GM12878 (cell line): ENCODE results near the gene NEU4. TPM values are rescaled to one million over a fixed set of nuclear protein-coding genes. Genes with fewer than 3 reads are reported as not detected.
A peak's percentile ranks its signal among the peaks of the same experiment; 100 is the strongest.

ENCODE experiments used
- ATAC-seq: fragments of 200-7000 bp; cut with Tn5 transposase; 3 replicates; pipeline ENCODE4 v1.9.1; 2020; ENCODE audit warnings: mild to moderate bottlenecking, moderate library complexity
- BruUV-seq: library from RNA; stranded (reverse); fragments of 400-500 nt; replicated peaks from 2 replicates; lab custom pipeline; 2021; lab: Mats Ljungman, UMichigan
- CTCF ChIA-PET: fragments of 300-600 bp; sonication (Branson Sonifier 250); formaldehyde crosslinking; extraction: SDS; loops from one replicate; lab custom pipeline; 2021; ENCODE audit warnings: inconsistent platforms; lab: Yijun Ruan, JAX
- POLR2A ChIA-PET: fragments of 350-600 bp; formaldehyde crosslinking; extraction: SDS; loops from one replicate; lab custom pipeline; 2021; ENCODE audit warnings: inconsistent platforms; lab: Charles Lee
- RAD21 ChIA-PET: fragments of 300-600 bp; sonication (Branson Sonifier 250); formaldehyde crosslinking; loops from one replicate; lab custom pipeline; 2023; ENCODE audit warnings: antibody characterized with exemption; ENCODE audit not compliant: unreplicated experiment; lab: Charles Lee
- SMC1A ChIA-PET: fragments of 300-600 bp; sonication (Branson Sonifier 250); formaldehyde crosslinking; loops from one replicate; lab custom pipeline; 2023; ENCODE audit not compliant: unreplicated experiment, uncharacterized antibody; lab: Charles Lee
- DNase-seq: peaks from one replicate; pipeline ENCODE4 v3.0.0-alpha.2; 2011; ENCODE audit warnings: low read depth, low spot score
- FAIRE-seq: peaks from 3 replicates; lab custom pipeline; 2011; peaks lifted over from hg19 to GRCh38; lab: Jason Lieb, UNC
- H2AFZ ChIP-seq: 2 replicates; pipeline ENCODE4 v1.6.0; 2011; ENCODE audit warnings: low read depth, low read length, control low read depth; ENCODE audit not compliant: control insufficient read depth
- H3K27ac ChIP-seq: 2 replicates; pipeline ENCODE4 v1.5.1; 2011; ENCODE audit warnings: control low read depth; ENCODE audit not compliant: control insufficient read depth, insufficient read depth
- H3K27me3 ChIP-seq, 2 experiments: replicated peaks in 1 of 2; 2 replicates each; pipeline versions ENCODE4 v1.6.0 to v1.6.1; 2011; ENCODE audit warnings: low read length in 1 of 2; ENCODE audit not compliant: control insufficient read depth in 2 of 2, insufficient read depth in 2 of 2
- H3K36me3 ChIP-seq, 2 experiments: 2 replicates each; pipeline ENCODE4 v1.5.1; 2011; ENCODE audit warnings: low read length in 1 of 2; ENCODE audit not compliant: control insufficient read depth in 2 of 2, insufficient read depth in 2 of 2
- H3K4me1 ChIP-seq: 2 replicates; pipeline ENCODE4 v1.6.1; 2011; ENCODE audit warnings: mild to moderate bottlenecking, low read length, moderate library complexity, mixed read lengths; ENCODE audit not compliant: control insufficient read depth, insufficient read depth
- H3K4me2 ChIP-seq: 2 replicates; pipeline ENCODE4 v1.6.0; 2011; ENCODE audit warnings: control low read depth; ENCODE audit not compliant: control insufficient read depth, insufficient read depth
- H3K4me3 ChIP-seq: fragments of 200-600 bp; sonication (generic); 2 replicates; pipeline ENCODE4 v1.5.1; 2016
- H3K79me2 ChIP-seq: 2 replicates; pipeline ENCODE4 v1.6.0; 2011; ENCODE audit warnings: low read length; ENCODE audit not compliant: control insufficient read depth, insufficient read depth
- H3K9ac ChIP-seq: 2 replicates; pipeline ENCODE4 v1.8.0; 2011; ENCODE audit warnings: low read length, control low read depth, mixed read lengths; ENCODE audit not compliant: control insufficient read depth, insufficient read depth
- H3K9me3 ChIP-seq: replicated peaks from 3 replicates; pipeline ENCODE4 v1.5.1; 2011; ENCODE audit warnings: mild to moderate bottlenecking, low read length; ENCODE audit not compliant: control insufficient read depth, insufficient read depth
- H4K20me1 ChIP-seq: 2 replicates; pipeline ENCODE4 v1.6.0; 2011; ENCODE audit not compliant: control insufficient read depth, insufficient read depth
- BACH1 ChIP-seq: fragments of 450-650 bp; IDR thresholded peaks from 2 replicates; pipeline ENCODE4 v1.6.1; 2017; ENCODE audit warnings: mild to moderate bottlenecking, borderline replicate concordance
- CBX5 ChIP-seq: sonication (generic); IDR thresholded peaks from 2 replicates; pipeline ENCODE4 v1.6.1; 2016; ENCODE audit warnings: low read depth, moderate library complexity, mild to moderate bottlenecking, inconsistent platforms
- NR2F1 ChIP-seq: fragments of 450-650 bp; conservative IDR thresholded peaks from 2 replicates; pipeline ENCODE4 v1.6.1; 2017; ENCODE audit warnings: mild to moderate bottlenecking
- NRF1 ChIP-seq: conservative IDR thresholded peaks from 2 replicates; pipeline ENCODE4 v1.6.1; 2011; ENCODE audit warnings: mild to moderate bottlenecking, low read depth, low read length, improper control_type of control experiment
- POLR2A ChIP-seq: IDR thresholded peaks from 2 replicates; pipeline ENCODE4 v1.6.1; 2011; ENCODE audit warnings: low read depth, mild to moderate bottlenecking, low read length
- ZNF384 ChIP-seq: IDR thresholded peaks from 2 replicates; pipeline ENCODE4 v1.6.1; 2012; ENCODE audit warnings: low read depth, mild to moderate bottlenecking, low read length, improper control_type of control experiment, borderline replicate concordance
- WGBS: methylation state at CpG from one replicate; pipeline ENCODE4 v1.1.6; 2016; ENCODE audit warnings: low lambda C conversion rate; ENCODE audit not compliant: insufficient replicate concordance, insufficient coverage; ENCODE audit errors: missing lambda C conversion rate; 5-methylcytosine and 5-hydroxymethylcytosine counted together
- in situ Hi-C: fragments of 300-500 bp; cut with MboI; formaldehyde crosslinking; loops from 9 replicates; pipeline ENCODE4 v1.14.3; 2018; ENCODE audit warnings: mixed read lengths
- intact Hi-C: fragments of 100-400 bp; cut with micrococcal nuclease; formaldehyde crosslinking; loops from one replicate; pipeline ENCODE4 v1.14.2; 2022; ENCODE audit not compliant: unreplicated experiment
- polyA plus RNA-seq, 11 experiments: library from polyadenylated mRNA; depleted of rRNA in 4 of 11; unstranded in 6 of 11; stranded (reverse) in 5 of 11; fragments of >200 nt; fragmentation: Nextera tagmentation in 4 of 11; fragmentation: Illumina TruSeq in 1 of 11; extraction: Ambion mirVana in 4 of 11; extraction: Trizol in 1 of 11; gene quantifications; 1 replicate in 1 of 11; 2 replicates in 10 of 11; pipeline versions ENCODE4 v1.2.1 to v1.2.3, GENCODE V29; 2011 to 2016; ENCODE audit warnings: inconsistent platforms in 2 of 11, missing spikeins in 2 of 11, low read depth in 1 of 11
- total RNA-seq, 4 experiments: library from RNA; depleted of rRNA in 3 of 4; stranded (reverse); fragments of >200 nt in 3 of 4; fragmentation: Illumina TruSeq in 1 of 4; extraction: Trizol in 1 of 4; gene quantifications; 2 replicates each; pipeline versions ENCODE4 v1.2.1 to v1.2.3, GENCODE V29; 2013 to 2021
- TF ChIP-seq, protein P1 (sequence below): fragments of 450-650 bp; formaldehyde crosslinking; IDR thresholded peaks from 2 replicates; pipeline ENCODE4 v1.4.0; 2020; ENCODE audit warnings: mild to moderate bottlenecking, moderate library complexity
- TF ChIP-seq, protein P2 (sequence below): fragments of 450-650 bp; IDR thresholded peaks from 2 replicates; pipeline ENCODE4 v1.6.1; 2016; ENCODE audit warnings: mild to moderate bottlenecking, moderate library complexity, borderline replicate concordance

Gene NEU4
- total and polyA plus RNA-seq, 10 of the 15 experiments (the other 5 are each of a cell fraction or from before 2014, with no cell fraction given): 0.01 to 0.28 (median 0.14) TPM; not detected in 5

DNA sequence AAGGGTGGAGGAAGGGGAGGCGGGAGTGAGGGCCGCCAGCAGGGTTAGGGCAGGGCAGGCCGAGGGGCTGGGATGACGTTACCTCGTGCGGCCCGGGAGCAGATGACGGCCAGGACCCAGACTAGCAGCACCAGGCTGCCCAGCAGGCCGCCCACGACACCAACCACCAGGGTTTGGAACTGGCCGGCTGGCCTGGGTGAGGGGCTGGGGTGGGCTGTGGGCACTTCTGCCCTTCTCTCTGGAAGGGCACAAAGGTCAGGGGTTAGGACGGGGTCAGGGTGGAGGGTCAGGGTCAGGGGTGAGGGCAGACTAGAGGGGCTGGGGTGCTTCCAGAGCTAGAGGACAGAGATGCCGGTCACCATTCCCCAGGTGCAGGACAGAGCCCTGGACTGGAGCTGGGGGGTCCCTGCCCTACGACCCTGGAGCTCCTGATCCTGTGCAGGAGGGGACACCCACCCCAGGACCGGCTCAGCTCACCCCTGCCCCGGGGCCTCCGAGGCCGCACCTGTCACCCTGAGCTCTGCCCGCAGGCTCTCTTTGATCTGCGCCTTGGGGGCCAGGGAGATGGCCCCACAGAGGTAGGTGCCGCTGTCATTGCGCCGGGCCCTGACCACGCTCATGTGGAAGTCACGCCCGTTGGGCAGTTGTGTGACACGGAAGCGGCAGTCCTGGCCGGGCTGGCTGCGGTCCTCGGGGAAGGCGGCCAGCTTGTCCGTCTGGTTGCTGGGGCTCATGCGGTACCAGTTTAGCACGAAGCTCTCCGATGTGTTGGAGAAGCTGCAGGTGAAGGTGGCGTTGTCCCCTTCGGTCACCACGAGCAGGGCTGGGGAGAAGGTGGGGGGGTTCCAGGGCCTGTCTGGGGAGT lies 43.4 kb downstream of the NEU4 start:
- RAD21 ChIA-PET: no interaction called here
- BruUV-seq: no TSS peak
- SMC1A ChIA-PET: no interaction called here

More for the DNA sequence above, 43.4 kb downstream of the NEU4 start:
- no peak overlapping the region for H3K4me3 ChIP-seq
- in situ Hi-C loops (no loop called here), intact Hi-C loops (no loop called here)
- no peak overlapping the region for H2AFZ ChIP-seq
- no peak overlapping the region for H3K4me2 ChIP-seq
- no peaks in the 10 kb centered on the region for H4K20me1 ChIP-seq
- H3K9me3 ChIP-seq: no peaks in the 10 kb centered on the region
- TF ChIP-seq POLR2A: 0 out of 2 replicates have a peak, but pooled peaks have one; percentile 6
- peak; percentile 59; the same call in 1 of the 2 replicates for TF ChIP-seq NR2F1
- no peak for TF ChIP-seq CBX5
- TF ChIP-seq, protein P1, sequence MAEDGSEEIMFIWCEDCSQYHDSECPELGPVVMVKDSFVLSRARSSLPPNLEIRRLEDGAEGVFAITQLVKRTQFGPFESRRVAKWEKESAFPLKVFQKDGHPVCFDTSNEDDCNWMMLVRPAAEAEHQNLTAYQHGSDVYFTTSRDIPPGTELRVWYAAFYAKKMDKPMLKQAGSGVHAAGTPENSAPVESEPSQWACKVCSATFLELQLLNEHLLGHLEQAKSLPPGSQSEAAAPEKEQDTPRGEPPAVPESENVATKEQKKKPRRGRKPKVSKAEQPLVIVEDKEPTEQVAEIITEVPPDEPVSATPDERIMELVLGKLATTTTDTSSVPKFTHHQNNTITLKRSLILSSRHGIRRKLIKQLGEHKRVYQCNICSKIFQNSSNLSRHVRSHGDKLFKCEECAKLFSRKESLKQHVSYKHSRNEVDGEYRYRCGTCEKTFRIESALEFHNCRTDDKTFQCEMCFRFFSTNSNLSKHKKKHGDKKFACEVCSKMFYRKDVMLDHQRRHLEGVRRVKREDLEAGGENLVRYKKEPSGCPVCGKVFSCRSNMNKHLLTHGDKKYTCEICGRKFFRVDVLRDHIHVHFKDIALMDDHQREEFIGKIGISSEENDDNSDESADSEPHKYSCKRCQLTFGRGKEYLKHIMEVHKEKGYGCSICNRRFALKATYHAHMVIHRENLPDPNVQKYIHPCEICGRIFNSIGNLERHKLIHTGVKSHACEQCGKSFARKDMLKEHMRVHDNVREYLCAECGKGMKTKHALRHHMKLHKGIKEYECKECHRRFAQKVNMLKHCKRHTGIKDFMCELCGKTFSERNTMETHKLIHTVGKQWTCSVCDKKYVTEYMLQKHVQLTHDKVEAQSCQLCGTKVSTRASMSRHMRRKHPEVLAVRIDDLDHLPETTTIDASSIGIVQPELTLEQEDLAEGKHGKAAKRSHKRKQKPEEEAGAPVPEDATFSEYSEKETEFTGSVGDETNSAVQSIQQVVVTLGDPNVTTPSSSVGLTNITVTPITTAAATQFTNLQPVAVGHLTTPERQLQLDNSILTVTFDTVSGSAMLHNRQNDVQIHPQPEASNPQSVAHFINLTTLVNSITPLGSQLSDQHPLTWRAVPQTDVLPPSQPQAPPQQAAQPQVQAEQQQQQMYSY (CRISPR knock-in tag): no peak
- TF ChIP-seq ZNF384: no peak
- TF ChIP-seq, protein P2, sequence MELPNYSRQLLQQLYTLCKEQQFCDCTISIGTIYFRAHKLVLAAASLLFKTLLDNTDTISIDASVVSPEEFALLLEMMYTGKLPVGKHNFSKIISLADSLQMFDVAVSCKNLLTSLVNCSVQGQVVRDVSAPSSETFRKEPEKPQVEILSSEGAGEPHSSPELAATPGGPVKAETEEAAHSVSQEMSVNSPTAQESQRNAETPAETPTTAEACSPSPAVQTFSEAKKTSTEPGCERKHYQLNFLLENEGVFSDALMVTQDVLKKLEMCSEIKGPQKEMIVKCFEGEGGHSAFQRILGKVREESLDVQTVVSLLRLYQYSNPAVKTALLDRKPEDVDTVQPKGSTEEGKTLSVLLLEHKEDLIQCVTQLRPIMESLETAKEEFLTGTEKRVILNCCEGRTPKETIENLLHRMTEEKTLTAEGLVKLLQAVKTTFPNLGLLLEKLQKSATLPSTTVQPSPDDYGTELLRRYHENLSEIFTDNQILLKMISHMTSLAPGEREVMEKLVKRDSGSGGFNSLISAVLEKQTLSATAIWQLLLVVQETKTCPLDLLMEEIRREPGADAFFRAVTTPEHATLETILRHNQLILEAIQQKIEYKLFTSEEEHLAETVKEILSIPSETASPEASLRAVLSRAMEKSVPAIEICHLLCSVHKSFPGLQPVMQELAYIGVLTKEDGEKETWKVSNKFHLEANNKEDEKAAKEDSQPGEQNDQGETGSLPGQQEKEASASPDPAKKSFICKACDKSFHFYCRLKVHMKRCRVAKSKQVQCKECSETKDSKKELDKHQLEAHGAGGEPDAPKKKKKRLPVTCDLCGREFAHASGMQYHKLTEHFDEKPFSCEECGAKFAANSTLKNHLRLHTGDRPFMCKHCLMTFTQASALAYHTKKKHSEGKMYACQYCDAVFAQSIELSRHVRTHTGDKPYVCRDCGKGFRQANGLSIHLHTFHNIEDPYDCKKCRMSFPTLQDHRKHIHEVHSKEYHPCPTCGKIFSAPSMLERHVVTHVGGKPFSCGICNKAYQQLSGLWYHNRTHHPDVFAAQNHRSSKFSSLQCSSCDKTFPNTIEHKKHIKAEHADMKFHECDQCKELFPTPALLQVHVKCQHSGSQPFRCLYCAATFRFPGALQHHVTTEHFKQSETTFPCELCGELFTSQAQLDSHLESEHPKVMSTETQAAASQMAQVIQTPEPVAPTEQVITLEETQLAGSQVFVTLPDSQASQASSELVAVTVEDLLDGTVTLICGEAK: no peak
- no peak for TF ChIP-seq BACH1
- TF ChIP-seq NRF1: no peak
- H3K4me1 ChIP-seq: no peaks in the 10 kb centered on the region
- no peak overlapping the region for H3K27ac ChIP-seq
- H3K9ac ChIP-seq: no peak overlapping the region
- WGBS: 86% methylated on average over 30 of the region's 39 CpGs
- no peaks in the 10 kb centered on the region for H3K36me3 ChIP-seq
- ChIA-PET CTCF (no interaction called here), POLR2A (interaction anchor here (0.9 kb wide), 1 partner anchor 15 kb away, joined by 3 read pairs; no protein-coding TSS in a partner anchor)
- H3K27me3 ChIP-seq: no peaks in the 10 kb centered on the region
- no peak for DNase-seq
- FAIRE-seq: no peak
- no peak for ATAC-seq
- H3K79me2 ChIP-seq: no peaks in the 10 kb centered on the region
